Nephron (organoid): ENCODE measurements around the gene LRP5.

Source experiments
- H3K27ac Mint-ChIP-seq, 3 experiments: 2 replicates each; pipeline ENCODE4 v1.8.0; 2020; ENCODE audit warnings: mixed read lengths in 3 of 3, mild to moderate bottlenecking in 2 of 3, moderate library complexity in 1 of 3
- H3K27me3 Mint-ChIP-seq: 2 replicates; pipeline ENCODE4 v1.8.0; 2021; ENCODE audit warnings: low read depth, mild to moderate bottlenecking, moderate library complexity, mixed read lengths
- H3K36me3 Mint-ChIP-seq: 2 replicates; pipeline ENCODE4 v1.8.0; 2020; ENCODE audit warnings: low read depth, mixed read lengths
- H3K4me1 Mint-ChIP-seq: 2 replicates; pipeline ENCODE4 v1.8.0; 2020; ENCODE audit warnings: mixed read lengths
- H3K4me3 Mint-ChIP-seq, 3 experiments: 2 replicates each; pipeline ENCODE4 v1.8.0; 2020; ENCODE audit warnings: mild to moderate bottlenecking in 3 of 3, mixed read lengths in 3 of 3, moderate library complexity in 2 of 3
- H3K9me3 Mint-ChIP-seq: 2 replicates; pipeline ENCODE4 v1.8.0; 2020; ENCODE audit warnings: mixed read lengths
- CTCF ChIP-seq, 3 experiments: fragments of 200-600 bp; sonication (generic); IDR thresholded peaks; one replicate each; pipeline ENCODE4 v1.5.0; 2021; ENCODE audit warnings: antibody characterized with exemption in 3 of 3; ENCODE audit not compliant: unreplicated experiment in 3 of 3

Gene LRP5

GRCh38 chr11:68266936-68267880 lies 45.2 kb upstream of the LRP5 start:
- no peak overlapping the region for H3K4me3 Mint-ChIP-seq
- H3K27ac Mint-ChIP-seq: no peak overlapping the region
- H3K4me1 Mint-ChIP-seq: peaks cover 27% of the 10 kb centered on the region
- TF ChIP-seq CTCF (IDR thresholded peaks at IDR 0.05; ENCODE audit: unreplicated experiment in 3 of 3): no peak
- no peaks in the 10 kb centered on the region for H3K9me3 Mint-ChIP-seq
- no peaks in the 10 kb centered on the region for H3K27me3 Mint-ChIP-seq
- H3K36me3 Mint-ChIP-seq: peaks cover 45% of the 10 kb centered on the region

- Mint-ChIP-seq H3K27ac (no peak overlapping the region), H3K9me3 (no peaks in the 10 kb centered on the region), H3K4me3 (no peak overlapping the region), H3K4me1 (peaks cover 31% of the 10 kb centered on the region), H3K36me3 (peaks cover 38% of the 10 kb centered on the region), H3K27me3 (no peaks in the 10 kb centered on the region)
- TF ChIP-seq CTCF (IDR thresholded peaks at IDR 0.05; ENCODE audit: unreplicated experiment in 3 of 3): no peak
Observed at GRCh38 chr11:68267881-68268240, 44.5 kb upstream of the LRP5 start.

GRCh38 chr11:68269414-68270081 lies 42.8 kb upstream of the LRP5 start:
- Mint-ChIP-seq H3K36me3 (peaks cover 25% of the 10 kb centered on the region), H3K4me3 (peak overlapping the region; percentile 74 to 99 (median 80)), H3K9me3 (no peaks in the 10 kb centered on the region)

GRCh38 chr11:68270196-68271022 lies 42.0 kb upstream of the LRP5 start:
- H3K4me3 Mint-ChIP-seq: peak overlapping the region; percentile 89 to 99 (median 99)
- H3K36me3 Mint-ChIP-seq: peaks cover 18% of the 10 kb centered on the region
- no peaks in the 10 kb centered on the region for H3K27me3 Mint-ChIP-seq
- peaks cover 36% of the 10 kb centered on the region for H3K4me1 Mint-ChIP-seq
- no peak for TF ChIP-seq CTCF (IDR thresholded peaks at IDR 0.05; ENCODE audit: unreplicated experiment in 3 of 3)
- peak overlapping the region; percentile 74 to 87 (median 83) for H3K27ac Mint-ChIP-seq
- H3K9me3 Mint-ChIP-seq: no peaks in the 10 kb centered on the region

More at GRCh38 chr11:68269414-68270081, 42.8 kb upstream of the LRP5 start:
- Mint-ChIP-seq H3K27me3 (no peaks in the 10 kb centered on the region), H3K4me1 (peaks cover 36% of the 10 kb centered on the region), H3K27ac (peak overlapping the region; percentile 7 to 58 (median 27))
- no peak for TF ChIP-seq CTCF (IDR thresholded peaks at IDR 0.05; ENCODE audit: unreplicated experiment in 3 of 3)

- peak; percentile 46 to 50 (median 50) for TF ChIP-seq CTCF (IDR thresholded peaks at IDR 0.05; ENCODE audit: unreplicated experiment in 3 of 3)
- H3K9me3 Mint-ChIP-seq: no peaks in the 10 kb centered on the region
- H3K4me1 Mint-ChIP-seq: peaks cover 36% of the 10 kb centered on the region
- peaks cover 17% of the 10 kb centered on the region for H3K36me3 Mint-ChIP-seq
- peak overlapping the region; percentile 89 to 99 (median 99) for H3K4me3 Mint-ChIP-seq
- H3K27ac Mint-ChIP-seq: peak overlapping the region; percentile 74 to 87 (median 83)
- H3K27me3 Mint-ChIP-seq: no peaks in the 10 kb centered on the region
Observed at GRCh38 chr11:68271023-68271780, 41.2 kb upstream of the LRP5 start.
